Nephron progenitor cell (in vitro differentiated cells): ENCODE measurements around the gene AFAP1.
A peak's percentile ranks its signal among the peaks of the same experiment; 100 is the strongest.

Source experiments
- DNase-seq: peaks from one replicate; pipeline ENCODE4 v3.0.0; 2021
- H3K27ac Mint-ChIP-seq: 2 replicates; pipeline ENCODE4 v1.8.0; 2021; ENCODE audit warnings: mild to moderate bottlenecking, moderate library complexity, mixed read lengths
- H3K27me3 Mint-ChIP-seq: 2 replicates; pipeline ENCODE4 v1.8.0; 2021; ENCODE audit warnings: mild to moderate bottlenecking, low read depth, mixed read lengths; ENCODE audit not compliant: poor library complexity
- H3K36me3 Mint-ChIP-seq: 2 replicates; pipeline ENCODE4 v1.8.0; 2021; ENCODE audit warnings: low read depth, mixed read lengths
- H3K4me1 Mint-ChIP-seq: 2 replicates; pipeline ENCODE4 v1.8.0; 2021; ENCODE audit warnings: mixed read lengths
- H3K4me3 Mint-ChIP-seq: 2 replicates; pipeline ENCODE4 v1.8.0; 2021; ENCODE audit warnings: mild to moderate bottlenecking, moderate library complexity, mixed read lengths
- H3K9me3 Mint-ChIP-seq: 2 replicates; pipeline ENCODE4 v1.8.0; 2021; ENCODE audit warnings: mild to moderate bottlenecking, moderate library complexity, mixed read lengths
- CTCF ChIP-seq: fragments of 200-600 bp; sonication (generic); IDR thresholded peaks from 2 replicates; pipeline ENCODE4 v1.5.0; 2021; ENCODE audit warnings: antibody characterized with exemption

Gene AFAP1

GRCh38 chr4:7745301-7745885, 194.3 kb downstream of the AFAP1 start:
- peaks cover 20% of the 10 kb centered on the region for H3K9me3 Mint-ChIP-seq
- no peak for TF ChIP-seq CTCF
- no peak overlapping the region for H3K27ac Mint-ChIP-seq
- DNase-seq = no peak
- peaks cover 6% of the 10 kb centered on the region for H3K27me3 Mint-ChIP-seq
- peaks cover 16% of the 10 kb centered on the region for H3K36me3 Mint-ChIP-seq
- no peak overlapping the region for H3K4me3 Mint-ChIP-seq
- H3K4me1 Mint-ChIP-seq = peaks cover 68% of the 10 kb centered on the region

GRCh38 chr4:7744142-7744804, 195.4 kb downstream of the AFAP1 start:
- TF ChIP-seq CTCF = no peak
- no peak for DNase-seq
- Mint-ChIP-seq H3K27me3 (peaks cover 6% of the 10 kb centered on the region), H3K27ac (peak overlapping the region; percentile 12), H3K9me3 (peaks cover 20% of the 10 kb centered on the region), H3K36me3 (peaks cover 16% of the 10 kb centered on the region), H3K4me3 (no peak overlapping the region), H3K4me1 (peaks cover 57% of the 10 kb centered on the region)

DNA sequence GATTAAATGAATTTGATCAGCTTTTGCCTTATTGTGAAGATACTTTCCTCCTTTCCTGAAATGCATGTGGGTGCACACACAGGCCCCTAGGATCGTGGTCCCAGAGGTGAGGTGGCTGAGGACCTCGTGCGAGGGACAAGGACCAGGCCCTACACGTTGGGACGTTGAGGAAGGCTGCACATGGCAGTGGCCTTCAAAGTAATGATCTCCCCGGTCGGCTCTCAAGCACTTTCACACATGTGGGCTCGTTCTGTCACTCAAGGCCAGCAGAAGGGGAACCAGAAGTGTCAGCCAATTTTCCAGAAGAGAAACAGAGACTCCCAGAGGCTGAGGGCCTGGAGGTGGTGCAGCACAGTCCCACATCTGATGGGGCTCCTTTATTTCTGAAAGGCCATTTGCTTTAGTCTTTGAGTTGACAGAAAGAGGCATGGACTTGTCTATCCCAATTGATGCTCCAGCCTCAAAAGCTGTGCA, 196.8 kb downstream of the AFAP1 start:
- TF ChIP-seq CTCF = no peak
- Mint-ChIP-seq H3K36me3 (peaks cover 5% of the 10 kb centered on the region), H3K27ac (no peak overlapping the region), H3K4me1 (peaks cover 42% of the 10 kb centered on the region), H3K4me3 (no peak overlapping the region), H3K27me3 (peaks cover 6% of the 10 kb centered on the region), H3K9me3 (peaks cover 9% of the 10 kb centered on the region)
- DNase-seq = no peak

- H3K36me3 Mint-ChIP-seq = no peaks in the 10 kb centered on the region
- no peak for DNase-seq
- H3K27me3 Mint-ChIP-seq = peaks cover 3% of the 10 kb centered on the region
Observed at GRCh38 chr4:7741946-7742806, 197.5 kb downstream of the AFAP1 start.

DNA sequence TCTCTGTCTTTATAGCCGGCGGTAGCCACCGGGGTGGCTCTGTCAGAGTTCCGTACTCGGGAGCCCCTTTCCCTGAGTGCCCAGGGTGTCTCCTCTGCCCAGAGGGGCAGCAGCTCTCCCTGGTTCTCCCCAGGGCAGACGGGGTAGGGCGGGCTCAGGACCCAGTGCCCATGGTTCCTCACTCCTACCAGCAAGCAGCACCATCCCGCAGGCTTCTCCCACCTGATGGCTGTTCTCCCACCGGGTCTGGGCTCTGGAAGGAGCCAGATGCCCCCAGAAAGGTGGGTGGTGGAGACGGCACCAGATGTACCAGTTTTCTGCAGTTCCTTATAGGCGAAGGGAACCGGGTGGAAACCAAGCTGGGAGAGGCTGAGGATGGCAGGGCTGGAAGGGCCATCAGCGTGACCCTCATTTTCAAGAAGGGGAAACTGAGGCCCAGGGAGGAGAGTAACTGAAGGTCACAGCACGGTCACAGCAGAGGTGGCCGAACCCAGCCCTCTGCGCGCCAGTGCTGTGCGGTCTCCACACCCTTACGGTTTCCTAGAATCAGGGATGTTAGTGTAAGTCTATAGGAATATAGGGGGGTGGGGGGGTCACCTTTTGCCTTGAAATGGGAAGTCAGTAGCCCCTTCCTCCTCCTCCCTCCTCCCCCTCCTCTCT, 198.7 kb downstream of the AFAP1 start:
- H3K9me3 Mint-ChIP-seq = no peaks in the 10 kb centered on the region
- TF ChIP-seq CTCF = no peak
- no peaks in the 10 kb centered on the region for H3K36me3 Mint-ChIP-seq
- peaks cover 3% of the 10 kb centered on the region for H3K27me3 Mint-ChIP-seq
- peaks cover 26% of the 10 kb centered on the region for H3K4me1 Mint-ChIP-seq
- no peak overlapping the region for H3K27ac Mint-ChIP-seq
- DNase-seq = no peak
- H3K4me3 Mint-ChIP-seq = no peak overlapping the region

More at GRCh38 chr4:7741946-7742806, 197.5 kb downstream of the AFAP1 start:
- TF ChIP-seq CTCF = no peak
- no peak overlapping the region for H3K4me3 Mint-ChIP-seq
- H3K9me3 Mint-ChIP-seq = peaks cover 3% of the 10 kb centered on the region
- no peak overlapping the region for H3K27ac Mint-ChIP-seq
- peaks cover 36% of the 10 kb centered on the region for H3K4me1 Mint-ChIP-seq
